Kidney epithelial cell (primary cell): ENCODE results near the gene ITPR1. TPM values are rescaled to one million over a fixed set of nuclear protein-coding genes. Genes with fewer than 3 reads are reported as not detected.

Experiments used
- DNase-seq: peaks from one replicate; pipeline ENCODE4 v3.0.0-alpha.2; 2010; ENCODE audit warnings: low read depth
- H3K27me3 ChIP-seq: 2 replicates; pipeline ENCODE4 v1.6.0; 2011; ENCODE audit warnings: low read length; ENCODE audit not compliant: control insufficient read depth, insufficient read depth
- H3K36me3 ChIP-seq: 2 replicates; pipeline ENCODE4 v1.5.1; 2011; ENCODE audit warnings: low read length; ENCODE audit not compliant: control insufficient read depth, insufficient read depth
- H3K4me3 ChIP-seq: 2 replicates; pipeline ENCODE4 v1.5.1; 2011; ENCODE audit warnings: low read depth, mild to moderate bottlenecking, control low read depth, low read length
- CTCF ChIP-seq: IDR thresholded peaks from 2 replicates; pipeline ENCODE4 v1.5.1; 2011; ENCODE audit warnings: mild to moderate bottlenecking, moderate library complexity, low read length, control low read depth, inconsistent platforms; ENCODE audit not compliant: insufficient read depth, poor library complexity, severe bottlenecking
- total RNA-seq: library from RNA; depleted of rRNA; stranded (reverse); fragments of >200 nt; gene quantifications from 2 replicates; pipeline ENCODE4 v1.2.3, GENCODE V29; 2015

Gene ITPR1
- total RNA-seq, 1 donor from 2014 or later: 8.9 TPM

DNA sequence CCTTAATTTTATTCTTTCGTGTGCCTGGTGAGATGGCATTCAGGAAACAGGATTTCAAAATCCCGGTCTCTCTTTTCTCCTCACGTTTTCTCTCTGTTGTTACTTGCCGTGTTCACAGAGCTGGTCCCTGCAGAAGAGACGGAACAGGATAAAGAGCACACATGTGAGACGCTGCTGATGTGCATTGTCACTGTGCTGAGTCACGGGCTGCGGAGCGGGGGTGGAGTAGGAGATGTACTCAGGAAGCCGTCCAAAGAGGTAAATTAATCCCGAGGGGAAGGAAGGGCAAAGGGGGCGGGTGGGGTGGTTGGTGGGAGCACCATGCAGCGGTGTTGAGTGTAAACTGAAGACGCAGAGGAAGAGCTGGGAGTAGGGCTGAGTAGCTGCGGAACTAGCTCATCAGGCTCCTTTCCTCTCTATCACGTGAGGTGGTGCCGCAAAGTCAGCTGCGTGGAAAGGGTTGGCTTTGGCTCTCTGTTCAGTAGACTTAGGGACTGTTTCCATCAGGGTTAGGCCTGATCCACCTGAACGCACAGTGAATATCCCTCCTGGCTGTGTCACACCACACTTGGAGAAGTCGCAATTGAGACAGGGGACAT is 321.3 kb downstream of the ITPR1 start:
- no peaks in the 10 kb centered on the region for H3K27me3 ChIP-seq
- H3K36me3 ChIP-seq: no peaks in the 10 kb centered on the region
- TF ChIP-seq CTCF: no peak
- H3K4me3 ChIP-seq: no peak overlapping the region
- DNase-seq: no peak

GRCh38 chr3:4814904-4815574 is 321.9 kb downstream of the ITPR1 start:
- TF ChIP-seq CTCF: no peak
- DNase-seq: no peak
- H3K4me3 ChIP-seq: no peak overlapping the region

GRCh38 chr3:4816306-4816705 is 323.2 kb downstream of the ITPR1 start:
- no peak for TF ChIP-seq CTCF
- Histone ChIP-seq H3K36me3 (no peaks in the 10 kb centered on the region), H3K27me3 (no peaks in the 10 kb centered on the region), H3K4me3 (no peak overlapping the region)
- no peak for DNase-seq

More at GRCh38 chr3:4814904-4815574, 321.9 kb downstream of the ITPR1 start:
- Histone ChIP-seq H3K36me3 (no peaks in the 10 kb centered on the region), H3K27me3 (no peaks in the 10 kb centered on the region)

DNA sequence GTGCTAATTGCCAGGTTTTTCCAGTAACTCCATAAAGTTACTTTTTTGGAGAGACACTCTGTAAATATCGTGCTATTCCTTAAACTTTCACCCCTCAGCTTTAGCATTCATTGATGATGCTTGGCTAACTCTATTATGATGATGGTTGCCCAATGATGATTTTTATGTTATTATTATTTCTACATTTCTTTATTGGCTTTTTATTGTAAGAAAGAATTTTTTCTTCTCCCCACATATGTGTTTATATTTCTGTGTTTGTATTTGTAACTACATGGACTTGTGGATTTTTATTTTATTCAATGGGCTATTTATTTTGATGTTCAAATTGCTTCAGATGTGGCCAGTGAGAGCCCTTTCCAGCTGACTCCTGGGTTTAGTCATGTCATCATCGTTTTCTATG is 323.6 kb downstream of the ITPR1 start:
- DNase-seq: no peak
- no peak for TF ChIP-seq CTCF
- H3K27me3 ChIP-seq: no peaks in the 10 kb centered on the region
- no peak overlapping the region for H3K4me3 ChIP-seq
- H3K36me3 ChIP-seq: no peaks in the 10 kb centered on the region

DNA sequence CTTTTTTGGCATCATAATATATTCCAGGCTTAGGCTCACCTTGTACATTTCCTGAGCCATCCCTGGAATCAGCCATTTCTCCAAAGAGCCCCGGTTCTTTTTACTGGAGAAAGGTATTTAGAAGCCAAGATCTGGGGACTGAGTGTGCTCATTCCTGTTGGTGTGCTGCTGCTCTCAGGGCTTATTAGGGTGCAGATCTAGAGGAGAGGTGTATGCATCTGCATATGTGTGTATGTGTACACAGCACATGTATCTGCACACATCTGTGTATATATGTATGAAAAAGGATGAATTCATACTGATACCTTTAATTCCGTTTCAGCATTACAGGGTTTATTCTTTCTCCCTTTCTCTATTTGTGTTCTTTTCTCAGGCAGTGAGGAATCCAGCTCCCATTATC is 324.0 kb downstream of the ITPR1 start:
- TF ChIP-seq CTCF: no peak
- no peaks in the 10 kb centered on the region for H3K36me3 ChIP-seq
- no peak for DNase-seq
- H3K27me3 ChIP-seq: no peaks in the 10 kb centered on the region
- no peak overlapping the region for H3K4me3 ChIP-seq

DNA sequence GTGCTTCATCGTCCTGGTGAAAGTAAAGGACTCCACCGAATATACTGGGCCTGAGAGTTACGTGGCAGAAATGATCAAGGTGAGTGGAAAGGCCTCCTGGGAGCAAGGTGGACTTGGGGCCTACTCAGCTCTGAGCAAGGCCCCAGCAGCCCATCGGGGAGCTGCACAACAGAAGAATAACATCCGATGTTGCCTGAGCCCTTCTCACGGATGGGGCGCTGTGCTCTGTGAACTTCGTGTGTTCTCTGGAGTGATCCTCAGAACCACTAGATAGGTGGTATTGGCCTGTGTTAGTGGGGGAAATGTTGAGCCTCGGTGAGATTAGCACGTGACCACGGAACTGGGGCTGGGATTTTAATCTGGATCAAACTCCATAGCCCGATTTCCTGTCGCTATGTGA is 325.0 kb downstream of the ITPR1 start:
- no peak for TF ChIP-seq CTCF
- no peak for DNase-seq
- no peaks in the 10 kb centered on the region for H3K36me3 ChIP-seq
- no peaks in the 10 kb centered on the region for H3K27me3 ChIP-seq
- no peak overlapping the region for H3K4me3 ChIP-seq
